ENCODE results near the gene WWOX.

Gene WWOX

DNA sequence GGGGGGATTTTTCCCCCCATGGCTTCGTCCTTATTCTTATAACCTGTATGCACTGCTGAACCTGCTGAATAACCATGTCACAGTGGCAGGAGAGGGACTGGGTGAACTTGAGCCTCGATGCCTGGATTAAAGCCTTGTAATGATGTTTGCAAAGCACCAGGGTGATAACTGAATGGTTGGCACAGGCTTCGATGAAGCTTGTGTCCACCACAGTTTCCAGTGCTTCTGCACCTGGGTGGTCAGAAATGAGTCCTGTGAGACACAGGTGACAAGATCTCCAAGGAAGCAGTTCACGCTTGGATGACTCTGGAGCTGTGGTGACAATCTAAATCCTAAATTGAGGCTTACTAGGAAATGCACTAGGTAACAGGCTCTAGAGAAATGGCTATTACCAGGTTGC is 771.8 kb downstream of the WWOX start:
- H3K4me3 ChIP-seq (ENCODE audit: low read depth, low read length): no peak overlapping the region

DNA sequence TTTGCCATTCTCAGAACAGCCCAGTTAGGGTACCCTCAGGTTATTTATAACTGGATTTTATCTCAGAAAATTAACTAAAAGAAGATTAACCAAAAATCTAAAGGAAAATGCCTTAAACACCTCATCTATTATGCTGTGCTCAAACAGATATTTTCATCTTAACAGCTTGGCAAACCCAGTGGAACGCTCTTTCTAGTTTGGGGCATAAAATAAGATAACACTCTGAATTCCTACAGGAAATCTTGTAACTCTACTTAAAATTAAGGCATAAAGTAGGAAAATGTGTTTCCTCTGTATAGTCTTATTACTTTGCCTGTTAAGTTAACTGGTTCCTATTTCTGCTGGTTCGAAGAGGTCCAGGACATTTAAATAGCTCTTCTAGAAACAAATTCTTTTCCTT is 777.2 kb downstream of the WWOX start:
- no peak overlapping the region for H3K4me3 ChIP-seq (ENCODE audit: low read depth, low read length)

DNA sequence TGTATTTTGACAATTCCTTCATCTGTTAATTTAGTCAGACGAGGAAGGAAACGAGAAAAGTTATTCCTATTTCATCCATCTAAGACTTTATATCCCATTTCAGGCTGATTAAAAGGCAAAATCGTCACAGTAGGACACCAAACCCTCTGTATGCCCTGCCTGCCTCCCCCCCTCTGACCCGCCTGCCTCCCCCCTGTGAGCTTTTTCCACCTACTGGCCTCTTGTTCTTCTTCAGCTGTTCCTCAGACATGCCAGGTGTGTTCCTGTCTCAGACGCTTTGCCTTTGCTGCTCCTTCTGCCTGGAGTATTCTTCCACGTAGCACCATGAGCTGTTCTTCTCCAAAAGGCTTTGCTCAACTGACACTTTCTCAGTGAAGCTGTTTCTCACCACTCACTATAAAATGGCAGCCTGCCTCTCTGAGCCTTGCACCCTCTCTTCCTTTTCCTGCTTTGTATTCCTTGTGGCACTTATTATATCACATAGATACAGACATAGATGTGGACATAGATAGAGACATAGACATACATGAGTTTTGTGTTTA is 777.7 kb downstream of the WWOX start:
- no peak overlapping the region for H3K4me3 ChIP-seq (ENCODE audit: low read depth, low read length)

DNA sequence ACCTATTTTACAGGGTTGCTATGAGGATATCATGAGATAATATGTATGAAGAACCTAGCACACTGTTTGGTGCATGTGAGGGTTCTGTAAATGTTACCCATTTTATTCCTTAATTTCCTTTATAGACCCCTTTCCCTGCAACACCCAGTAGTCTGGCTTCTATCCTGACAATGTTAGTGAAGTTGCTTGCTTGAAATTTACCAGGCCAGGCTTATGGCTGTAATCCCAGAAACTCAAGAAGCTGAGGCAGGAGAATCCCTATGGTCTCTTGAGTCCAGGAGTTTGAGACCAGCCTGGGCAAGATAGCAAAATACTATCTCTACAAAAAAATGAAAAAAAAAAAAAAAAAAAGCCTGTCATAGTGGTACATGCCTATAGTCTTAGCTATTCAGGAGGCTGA is 779.1 kb downstream of the WWOX start:
- H3K4me3 ChIP-seq (ENCODE audit: low read depth, low read length): no peak overlapping the region

DNA sequence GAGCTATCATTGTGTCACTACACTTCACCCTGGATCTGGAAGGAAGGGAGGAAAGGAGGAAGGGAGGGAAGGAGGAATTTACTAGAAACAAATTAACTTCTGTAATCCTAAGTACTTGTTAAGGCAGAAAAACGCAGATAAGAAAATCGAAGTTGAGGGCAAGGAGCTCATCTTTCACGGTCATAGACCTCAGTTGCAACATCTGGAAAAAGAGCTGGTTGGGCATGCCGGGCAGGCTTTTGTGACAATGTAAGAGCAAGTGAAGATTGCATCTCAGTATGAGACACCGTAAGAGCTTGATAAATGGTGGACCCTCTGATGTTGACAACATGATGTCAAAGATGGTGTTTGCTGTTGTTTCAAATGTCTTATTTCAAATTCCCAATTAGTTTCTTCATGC is 779.6 kb downstream of the WWOX start:
- H3K4me3 ChIP-seq (ENCODE audit: low read depth, low read length): no peak overlapping the region

DNA sequence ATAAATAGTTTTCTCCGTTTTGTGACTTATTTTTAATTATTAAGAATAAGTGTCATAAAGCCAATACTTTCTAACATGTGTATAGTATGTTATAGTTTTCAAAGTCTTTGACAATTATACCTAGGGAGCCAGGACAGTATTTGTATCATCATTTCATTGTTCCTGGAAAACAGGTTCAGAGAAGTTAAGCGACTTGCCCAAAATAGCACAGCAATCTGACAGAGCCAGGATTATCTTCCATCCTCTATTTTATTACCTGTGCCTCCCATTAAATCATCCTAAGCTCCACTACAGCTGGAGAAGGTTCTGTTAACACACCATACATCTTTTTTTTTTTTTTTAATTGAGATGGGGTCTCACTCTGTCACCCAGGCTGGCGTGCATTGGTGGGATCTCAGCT is 782.7 kb downstream of the WWOX start:
- no peak overlapping the region for H3K4me3 ChIP-seq (ENCODE audit: low read depth, low read length)

DNA sequence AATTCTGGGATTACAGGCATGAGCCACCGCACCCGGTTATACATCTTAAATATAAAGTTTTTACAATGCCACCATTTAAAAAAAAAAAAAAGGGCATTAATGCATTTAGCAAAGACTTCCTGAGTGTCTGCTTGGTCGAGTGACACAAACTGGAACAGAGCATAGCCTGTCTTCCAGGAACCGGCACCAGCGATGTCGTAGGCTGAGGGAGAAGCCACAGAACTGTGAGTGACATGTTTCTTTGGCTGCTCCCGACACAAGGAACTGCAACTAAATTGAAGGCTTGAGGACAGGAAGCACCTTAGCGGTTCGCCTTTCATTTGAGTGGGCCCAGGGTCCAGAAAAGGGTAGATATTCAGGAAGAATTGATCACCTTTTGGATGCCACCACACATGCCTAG is 783.3 kb downstream of the WWOX start:
- H3K4me3 ChIP-seq (ENCODE audit: low read depth, low read length): no peak overlapping the region

DNA sequence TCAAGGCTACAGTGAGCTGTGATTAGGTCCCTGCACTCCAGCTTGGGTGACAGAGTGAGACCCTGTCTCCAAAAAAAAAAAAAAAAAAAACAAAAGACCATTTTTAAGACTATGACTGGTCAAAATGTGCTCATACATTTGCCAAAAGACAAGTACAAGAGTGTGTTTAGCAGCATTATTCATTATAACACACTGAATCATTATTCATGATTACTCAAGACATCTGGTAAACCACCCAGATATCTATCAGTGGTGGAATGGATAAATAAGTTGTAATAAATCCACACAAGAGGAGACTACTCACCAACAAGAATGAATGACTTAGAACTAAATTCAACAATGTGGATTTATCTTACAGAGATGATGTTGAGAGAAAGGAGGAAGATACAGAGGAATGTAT is 784.8 kb downstream of the WWOX start:
- H3K4me3 ChIP-seq (ENCODE audit: low read depth, low read length): no peak overlapping the region

DNA sequence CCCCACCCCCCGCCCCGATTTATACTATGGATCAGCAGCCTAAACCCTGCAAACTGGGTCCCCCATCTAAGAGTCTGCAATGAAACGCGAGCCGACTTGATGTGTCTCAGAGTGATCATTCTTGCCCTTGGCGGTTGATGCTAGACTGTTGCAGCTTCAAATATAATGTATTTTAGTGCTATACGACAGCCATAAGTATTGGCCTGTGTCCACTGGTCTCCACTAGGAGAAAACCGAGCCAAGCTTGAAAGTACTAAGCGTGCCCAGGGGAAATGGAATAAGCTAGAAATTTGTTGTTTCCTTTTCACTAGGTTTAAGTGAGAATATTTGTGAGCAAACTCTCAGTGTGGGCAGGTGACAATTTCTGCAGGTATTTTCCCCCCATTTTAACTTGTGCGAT is 789.9 kb downstream of the WWOX start:
- no peak overlapping the region for H3K4me3 ChIP-seq (ENCODE audit: low read depth, low read length)

DNA sequence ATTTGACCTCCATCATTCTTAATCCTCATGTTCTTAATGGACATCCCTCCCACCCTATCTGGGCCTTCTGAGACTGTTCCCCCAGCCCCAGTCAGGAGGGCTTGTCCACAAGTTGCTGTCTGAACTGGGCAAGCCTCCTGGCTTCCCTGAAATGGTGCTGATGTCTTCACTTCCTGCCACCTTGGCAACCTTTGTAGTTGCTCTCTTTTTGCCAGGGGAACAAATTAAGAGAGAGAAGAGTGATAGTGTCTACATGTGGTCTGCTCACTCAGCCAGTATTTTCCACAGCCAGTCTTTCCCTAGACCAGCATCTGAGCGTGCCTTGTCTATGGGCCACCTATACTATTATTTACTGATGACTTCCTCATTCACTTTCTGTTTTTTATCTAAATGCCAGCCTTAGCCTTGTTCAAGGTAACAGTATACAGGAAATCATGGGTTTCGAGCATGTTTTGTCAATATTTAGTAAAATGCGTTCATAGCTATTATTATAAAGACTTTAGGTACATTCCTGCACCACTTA is 791.0 kb downstream of the WWOX start:
- H3K4me3 ChIP-seq (ENCODE audit: low read depth, low read length): no peak overlapping the region

DNA sequence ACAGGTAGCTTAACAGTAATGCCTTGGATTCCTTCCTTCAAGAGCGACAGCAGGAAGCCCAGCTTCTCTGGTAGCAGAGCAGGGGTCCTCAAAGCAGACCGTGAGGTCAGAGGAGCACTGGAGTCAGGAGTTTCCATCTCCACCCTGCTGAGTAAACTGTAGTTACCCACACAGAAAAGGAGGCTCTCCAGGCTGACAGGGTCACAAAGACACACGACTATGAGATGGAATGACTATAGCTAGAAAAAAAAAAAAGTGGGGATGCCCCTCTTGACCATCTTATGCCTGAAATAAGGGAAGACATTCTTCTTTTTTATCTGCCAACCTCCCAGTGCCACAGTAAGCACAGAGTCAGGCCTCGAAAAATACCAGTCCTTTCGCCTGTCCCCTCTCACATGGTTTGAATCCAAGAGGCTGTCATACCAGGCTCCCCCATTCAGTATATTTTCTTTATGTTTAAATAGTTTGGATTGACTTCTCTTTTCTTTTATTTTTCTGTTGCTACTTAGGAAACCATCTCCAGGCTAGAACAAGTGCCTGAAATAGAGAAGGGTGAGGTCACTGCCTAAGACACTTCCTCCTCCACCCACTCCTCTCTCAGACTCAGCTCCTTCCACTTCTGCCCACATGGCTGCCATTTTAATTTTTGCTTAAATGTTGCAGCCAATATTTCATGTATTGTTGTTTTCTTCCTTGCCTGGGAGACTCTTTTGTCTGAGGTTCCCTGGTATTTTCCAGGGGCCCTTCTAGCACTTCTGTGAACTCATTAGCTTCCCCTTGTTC is 793.7 kb downstream of the WWOX start:
- no peak overlapping the region for H3K4me3 ChIP-seq (ENCODE audit: low read depth, low read length)

DNA sequence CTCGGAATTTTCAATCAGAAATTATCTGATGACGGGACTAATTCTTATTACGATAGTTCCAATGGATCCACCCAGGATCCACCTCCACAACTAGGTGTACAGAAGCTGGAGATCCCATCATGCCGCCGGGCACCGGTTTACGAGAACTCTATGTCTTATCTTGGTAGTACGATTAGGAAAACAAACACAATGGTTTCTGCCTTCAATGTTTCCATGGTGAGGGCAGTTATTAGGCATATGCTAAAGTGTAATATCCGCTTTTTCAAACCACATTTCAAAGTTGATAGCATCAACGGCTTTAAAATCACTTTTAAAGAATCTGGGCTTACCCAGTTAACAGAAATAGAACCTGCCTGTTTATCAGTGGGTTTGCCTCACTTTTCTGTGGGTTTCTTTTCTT is 795.4 kb downstream of the WWOX start:
- no peak overlapping the region for H3K4me3 ChIP-seq (ENCODE audit: low read depth, low read length)

DNA sequence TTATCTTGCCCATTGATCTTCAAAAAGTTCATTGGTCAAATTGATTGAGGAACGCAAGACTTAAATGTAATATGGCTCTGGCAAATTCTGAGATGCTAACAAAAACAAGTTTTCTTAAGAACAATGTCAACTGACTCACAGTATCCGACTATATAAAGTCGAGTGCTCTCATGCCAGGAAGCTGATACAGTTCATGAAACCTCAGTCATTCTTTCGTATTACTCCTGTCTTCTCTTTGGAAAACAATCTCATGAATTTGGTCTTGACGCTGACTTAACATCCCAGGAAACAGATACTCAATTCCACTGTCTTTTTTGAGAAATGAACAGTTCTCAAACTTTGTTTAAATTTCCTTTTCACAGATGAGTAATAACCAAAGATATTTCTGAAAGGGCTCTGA is 796.2 kb downstream of the WWOX start:
- no peak overlapping the region for H3K4me3 ChIP-seq (ENCODE audit: low read depth, low read length)

DNA sequence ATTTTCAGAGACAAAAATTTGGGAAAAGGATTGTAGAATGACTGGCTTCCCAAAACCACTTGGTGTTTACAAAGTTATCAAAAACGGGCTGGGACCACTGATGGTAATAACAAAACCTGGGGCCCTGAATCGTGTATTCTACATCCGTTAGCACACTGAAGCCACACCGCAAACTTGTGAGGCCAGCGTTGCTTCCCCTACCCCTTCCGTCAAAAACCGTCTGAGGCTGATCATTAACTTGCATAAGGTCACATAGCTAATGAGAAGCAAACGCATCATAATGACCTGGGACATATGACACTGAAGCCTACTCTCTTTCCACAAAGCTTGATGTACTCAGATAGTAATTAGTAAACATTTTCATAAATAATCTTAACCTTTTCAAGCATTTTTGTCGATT is 796.8 kb downstream of the WWOX start:
- H3K4me3 ChIP-seq (ENCODE audit: low read depth, low read length): no peak overlapping the region

DNA sequence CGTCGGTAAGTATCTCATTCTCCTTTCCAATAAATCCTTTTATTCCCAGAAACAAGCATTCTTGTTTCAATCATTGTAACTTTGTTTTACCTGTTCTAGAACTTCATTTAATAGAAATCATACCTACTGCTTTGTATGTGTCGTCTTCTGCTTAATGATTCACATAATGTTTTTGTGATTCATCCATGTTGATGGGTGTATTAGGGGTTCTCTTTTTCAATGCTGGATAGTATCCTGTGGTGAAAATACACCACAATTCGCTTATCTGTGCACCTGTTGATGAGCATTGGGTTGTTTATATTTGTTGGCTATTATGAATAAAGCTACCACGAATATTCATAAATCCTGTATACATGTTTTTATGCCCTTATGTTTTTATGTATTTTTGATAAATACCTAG is 797.8 kb downstream of the WWOX start:
- no peak overlapping the region for H3K4me3 ChIP-seq (ENCODE audit: low read depth, low read length)

DNA sequence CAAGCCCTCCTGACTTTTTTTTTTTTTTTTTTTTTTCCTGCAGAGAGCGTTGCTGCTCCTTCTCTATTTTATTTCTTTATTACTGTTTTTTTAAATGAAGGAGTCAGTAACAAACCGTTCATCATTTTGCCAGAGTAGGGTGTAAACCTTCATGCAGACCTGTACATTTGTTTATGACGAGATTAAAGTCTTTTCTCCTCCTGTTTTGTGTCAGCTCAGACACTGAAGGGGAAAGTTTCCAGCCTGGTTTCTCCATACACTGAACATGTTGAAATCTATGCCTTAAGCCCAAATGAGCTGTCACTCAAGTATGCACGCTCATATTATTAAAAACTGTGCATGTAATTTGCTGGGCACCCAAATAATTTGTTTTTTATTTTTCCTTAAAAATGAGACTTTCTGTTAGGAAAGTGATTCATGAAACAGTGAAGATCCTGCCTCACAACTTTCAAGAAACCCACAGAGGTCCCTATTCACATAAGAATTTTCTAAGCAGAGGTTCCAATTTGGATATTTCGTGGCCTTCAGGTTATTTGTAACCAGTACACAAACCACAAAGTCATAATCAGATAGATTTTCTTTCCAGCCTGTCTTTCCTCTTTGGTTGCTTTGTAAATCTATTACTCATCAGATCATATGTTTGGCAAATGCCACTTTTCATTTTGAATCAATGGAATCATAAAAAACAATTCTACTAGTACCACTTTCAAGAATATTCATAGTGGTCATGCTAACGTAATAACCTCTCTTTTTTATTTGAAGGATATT is 800.8 kb downstream of the WWOX start:
- H3K4me3 ChIP-seq (ENCODE audit: low read depth, low read length): no peak overlapping the region

DNA sequence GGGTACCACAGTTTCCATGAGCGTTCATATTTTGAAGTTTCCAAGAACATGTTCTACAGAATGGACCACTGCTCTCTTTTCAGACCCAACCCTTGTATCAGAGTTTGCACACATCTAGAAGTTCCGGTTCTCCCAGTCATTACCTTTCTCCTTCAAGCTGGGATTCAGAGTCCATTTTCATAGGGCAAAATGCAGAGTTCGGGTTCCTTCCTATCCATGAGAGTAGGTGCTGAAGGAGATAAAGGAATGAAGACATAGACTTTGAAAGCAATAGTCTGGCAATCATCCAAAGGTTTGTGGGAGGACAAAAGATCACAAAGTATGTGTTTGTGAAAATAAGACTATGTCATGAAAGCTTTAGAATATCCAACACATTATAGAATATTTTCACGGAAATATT is 801.5 kb downstream of the WWOX start:
- H3K4me3 ChIP-seq (ENCODE audit: low read depth, low read length): no peak overlapping the region

DNA sequence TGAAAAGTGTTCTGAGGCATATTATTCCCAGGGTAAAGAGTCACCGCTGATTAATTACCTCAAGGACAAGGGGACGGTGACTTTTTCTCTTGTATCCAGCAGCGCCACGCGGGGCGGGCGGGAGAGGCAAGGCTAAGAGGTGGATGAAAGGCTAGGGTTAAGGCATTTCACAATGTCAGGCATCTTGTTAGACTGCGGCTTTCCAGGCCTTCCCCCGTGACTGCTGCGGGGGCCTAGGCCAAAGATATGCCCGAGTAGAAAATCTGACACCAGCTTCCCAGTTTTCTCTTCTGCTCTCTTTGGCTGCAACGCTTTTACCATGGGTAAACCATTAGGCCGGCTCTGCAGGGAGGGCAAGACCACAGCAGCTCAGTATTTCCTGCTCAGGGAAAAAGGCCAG is 802.9 kb downstream of the WWOX start:
- H3K4me3 ChIP-seq (ENCODE audit: low read depth, low read length): no peak overlapping the region

DNA sequence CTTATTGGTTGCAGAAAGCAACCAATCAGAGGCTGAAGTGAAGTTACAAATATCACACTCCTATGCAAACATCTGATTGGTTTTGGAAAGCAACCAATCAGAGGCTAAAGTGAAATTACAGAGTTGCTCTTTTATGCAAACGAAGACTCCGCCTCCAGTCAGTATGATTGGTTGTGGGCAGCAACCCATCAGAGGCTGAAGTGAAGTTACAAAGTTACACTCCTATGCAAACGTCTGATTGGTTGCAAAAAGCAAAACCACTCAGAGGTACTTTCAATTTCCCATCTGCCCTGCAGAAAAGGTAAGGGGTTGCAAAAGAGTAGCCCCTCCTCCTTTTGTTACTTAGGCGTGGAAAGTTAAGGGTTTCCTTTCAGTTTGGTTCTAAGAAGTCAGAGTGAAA is 803.8 kb downstream of the WWOX start:
- no peak overlapping the region for H3K4me3 ChIP-seq (ENCODE audit: low read depth, low read length)

DNA sequence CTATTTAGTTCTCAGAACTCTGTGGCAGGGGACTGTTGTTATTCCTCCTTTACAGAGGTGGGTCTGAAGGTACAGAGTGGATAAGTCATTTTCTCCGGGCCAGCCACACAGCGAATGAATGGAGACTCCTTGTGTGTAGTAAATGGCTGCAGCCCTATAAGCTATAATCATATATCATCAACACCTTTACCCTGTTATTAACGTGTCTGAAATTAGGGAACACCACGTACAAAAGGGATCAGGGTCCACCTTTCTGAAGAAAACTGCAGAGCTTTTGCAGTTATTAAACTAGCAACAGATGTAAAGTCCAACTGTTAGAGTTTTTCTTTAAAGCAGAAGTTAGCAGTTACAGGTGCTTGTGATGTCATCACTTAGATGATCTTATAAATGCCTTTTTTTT is 804.4 kb downstream of the WWOX start:
- no peak overlapping the region for H3K4me3 ChIP-seq (ENCODE audit: low read depth, low read length)

DNA sequence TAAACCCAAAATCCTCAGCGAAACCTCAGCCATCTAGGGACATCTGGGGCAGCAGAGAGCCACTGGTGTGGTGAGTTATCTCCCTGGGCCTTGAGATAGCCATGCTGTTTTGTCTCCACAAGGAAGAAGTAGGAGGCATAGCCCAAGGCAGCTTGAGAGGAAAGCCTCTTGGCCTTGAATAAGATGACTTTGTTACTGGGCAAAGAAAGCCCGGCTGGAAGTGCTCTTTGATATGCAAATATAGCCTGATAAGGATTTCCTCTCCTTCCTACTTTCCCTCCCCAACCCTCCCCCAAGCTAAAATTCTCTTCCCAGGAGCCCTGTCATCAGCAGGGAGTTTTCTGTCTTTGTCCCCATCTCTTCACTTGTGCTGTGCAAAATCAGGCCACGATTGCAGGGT is 806.7 kb downstream of the WWOX start:
- no peak overlapping the region for H3K4me3 ChIP-seq (ENCODE audit: low read depth, low read length)

DNA sequence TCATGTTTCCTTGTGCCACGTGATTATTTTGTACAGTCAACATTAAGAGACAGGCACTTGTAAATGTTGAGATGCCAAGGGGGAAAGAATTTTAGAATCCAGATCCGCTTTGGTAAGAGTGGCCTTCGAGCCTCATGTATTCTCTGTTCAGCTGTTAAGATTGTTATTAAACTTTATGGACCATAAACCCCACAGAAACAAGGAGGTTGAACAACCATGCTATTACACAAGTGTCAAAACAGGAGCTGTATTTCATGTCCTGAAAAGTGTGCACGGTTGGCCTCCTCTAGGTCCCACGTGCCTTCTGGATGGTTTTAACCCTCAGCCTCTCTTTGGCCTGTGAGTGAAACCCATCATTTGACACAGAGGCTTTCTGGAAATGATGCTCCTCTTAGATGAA is 809.8 kb downstream of the WWOX start:
- H3K4me3 ChIP-seq (ENCODE audit: low read depth, low read length): no peak overlapping the region
